ENCODE measurements around the gene DNAH11.
"Not testable (repeated sequence)": the region's sequence is repeated elsewhere in the genome, so short reads cannot be mapped to it uniquely, and the experiment has no call there.

DNAH11 gene

GRCh38 chr7:21719846-21720245 is 177.0 kb downstream of the DNAH11 start:
- DNase-seq: no peak

GRCh38 chr7:21722371-21722770 is 179.5 kb downstream of the DNAH11 start:
- no peak for DNase-seq

- DNase-seq: no peak
Observed at GRCh38 chr7:21724562-21724961, 181.7 kb downstream of the DNAH11 start.

- no peak for DNase-seq
Observed at GRCh38 chr7:21730399-21730798, 187.6 kb downstream of the DNAH11 start.

GRCh38 chr7:21731977-21732376 is 189.1 kb downstream of the DNAH11 start:
- DNase-seq: no peak

- DNase-seq: not testable (repeated sequence)
Observed at GRCh38 chr7:21732956-21733355, 190.1 kb downstream of the DNAH11 start.

GRCh38 chr7:21733837-21734236 is 191.0 kb downstream of the DNAH11 start:
- DNase-seq: no peak

GRCh38 chr7:21743493-21743892 is 200.7 kb downstream of the DNAH11 start:
- DNase-seq: no peak

GRCh38 chr7:21746949-21747348 is 204.1 kb downstream of the DNAH11 start:
- DNase-seq: no peak

- DNase-seq: no peak
Observed at GRCh38 chr7:21747806-21748205, 205.0 kb downstream of the DNAH11 start.

- DNase-seq: no peak
Observed at GRCh38 chr7:21749378-21749777, 206.5 kb downstream of the DNAH11 start.

GRCh38 chr7:21753071-21753470 is 210.2 kb downstream of the DNAH11 start:
- DNase-seq: no peak

GRCh38 chr7:21754963-21755362 is 212.1 kb downstream of the DNAH11 start:
- DNase-seq: no peak

GRCh38 chr7:21757537-21758282 is 214.9 kb downstream of the DNAH11 start:
- DNase-seq: no peak

- DNase-seq: no peak
Observed at GRCh38 chr7:21758286-21758685, 215.4 kb downstream of the DNAH11 start.

- no peak for DNase-seq
Observed at GRCh38 chr7:21762469-21762868, 219.6 kb downstream of the DNAH11 start.

GRCh38 chr7:21763818-21764217 is 221.0 kb downstream of the DNAH11 start:
- DNase-seq: no peak

- no peak for DNase-seq
Observed at GRCh38 chr7:21766218-21766617, 223.4 kb downstream of the DNAH11 start.

GRCh38 chr7:21767300-21767900 is 224.6 kb downstream of the DNAH11 start:
- DNase-seq: no peak

- DNase-seq: no peak
Observed at GRCh38 chr7:21768279-21768678, 225.4 kb downstream of the DNAH11 start.

- no peak for DNase-seq
Observed at GRCh38 chr7:21771266-21771665, 228.4 kb downstream of the DNAH11 start.

GRCh38 chr7:21771906-21772610 is 229.2 kb downstream of the DNAH11 start:
- DNase-seq: no peak

GRCh38 chr7:21773326-21773725 is 230.5 kb downstream of the DNAH11 start:
- DNase-seq: no peak

- DNase-seq: no peak
Observed at GRCh38 chr7:21777921-21778320, 235.1 kb downstream of the DNAH11 start.
